ENCODE results near the gene NIPBL.
"Not testable (repeated sequence)": the region's sequence is repeated elsewhere in the genome, so short reads cannot be mapped to it uniquely, and the experiment has no call there.

The NIPBL gene

GRCh38 chr5:36876299-36876964, at the start of gene NIPBL:
NIPBL (plus strand) TSS chr5:36876769; CDS start chr5:36953697, 76,928 bp downstream.
- peak; percentile 92 for DNase-seq

- DNase-seq: no peak
These were observed 44.3 kb upstream of the NIPBL start for GRCh38 chr5:36832274-36832673.

- DNase-seq: no peak
These were observed 39.7 kb upstream of the NIPBL start for GRCh38 chr5:36836831-36837230.

- DNase-seq: no peak
These were observed 36.8 kb upstream of the NIPBL start for GRCh38 chr5:36839489-36840476.

GRCh38 chr5:36841677-36842076, 34.9 kb upstream of the NIPBL start:
- DNase-seq: no peak

GRCh38 chr5:36842087-36842486, 34.5 kb upstream of the NIPBL start:
- no peak for DNase-seq

- DNase-seq: no peak
These were observed 32.3 kb upstream of the NIPBL start for GRCh38 chr5:36844305-36844704.

GRCh38 chr5:36848545-36848944, 28.0 kb upstream of the NIPBL start:
- DNase-seq: not testable (repeated sequence)

- not testable (repeated sequence) for DNase-seq
These were observed 23.7 kb upstream of the NIPBL start for GRCh38 chr5:36852903-36853302.

- DNase-seq: no peak
These were observed 22.0 kb upstream of the NIPBL start for GRCh38 chr5:36854402-36855140.

GRCh38 chr5:36855141-36855495, 21.5 kb upstream of the NIPBL start:
- no peak for DNase-seq

GRCh38 chr5:36861871-36862270, 14.7 kb upstream of the NIPBL start:
- no peak for DNase-seq

- DNase-seq: no peak
These were observed 6.0 kb upstream of the NIPBL start for GRCh38 chr5:36870399-36871040.

- DNase-seq: no peak
These were observed 2.1 kb upstream of the NIPBL start for GRCh38 chr5:36874465-36874864.

GRCh38 chr5:36875051-36875789, 1.3 kb upstream of the NIPBL start:
- peak; percentile 54 for DNase-seq

- DNase-seq: peak; percentile 80
These were observed 725 bp upstream of the NIPBL start for GRCh38 chr5:36875790-36876298.

GRCh38 chr5:36876965-36877666, 547 bp downstream of the NIPBL start:
- DNase-seq: peak; percentile 70

- DNase-seq: no peak
These were observed 1.3 kb downstream of the NIPBL start for GRCh38 chr5:36877667-36878391.

GRCh38 chr5:36878392-36879082, 2.0 kb downstream of the NIPBL start:
- DNase-seq: no peak
